Forelimb muscle (tissue), 1 donor: ENCODE data around the gene PTPRJ. TPM values are rescaled to one million over a fixed set of nuclear protein-coding genes. Genes with fewer than 3 reads are reported as not detected.
"Not testable (repeated sequence)": the region's sequence is repeated elsewhere in the genome, so short reads cannot be mapped to it uniquely, and the experiment has no call there.

Experiments
- DNase-seq: peaks from one replicate; pipeline ENCODE4 v3.0.0-alpha.2; 2013; ENCODE audit warnings: low read depth
- polyA plus RNA-seq: library from polyadenylated mRNA; unstranded; fragments of 120-200 nt; gene quantifications from one replicate; pipeline ENCODE4 v1.2.1, GENCODE V29; 2013; ENCODE audit not compliant: insufficient read length

Gene PTPRJ
- polyA plus RNA-seq, 1 donor: 2.3 TPM

DNA sequence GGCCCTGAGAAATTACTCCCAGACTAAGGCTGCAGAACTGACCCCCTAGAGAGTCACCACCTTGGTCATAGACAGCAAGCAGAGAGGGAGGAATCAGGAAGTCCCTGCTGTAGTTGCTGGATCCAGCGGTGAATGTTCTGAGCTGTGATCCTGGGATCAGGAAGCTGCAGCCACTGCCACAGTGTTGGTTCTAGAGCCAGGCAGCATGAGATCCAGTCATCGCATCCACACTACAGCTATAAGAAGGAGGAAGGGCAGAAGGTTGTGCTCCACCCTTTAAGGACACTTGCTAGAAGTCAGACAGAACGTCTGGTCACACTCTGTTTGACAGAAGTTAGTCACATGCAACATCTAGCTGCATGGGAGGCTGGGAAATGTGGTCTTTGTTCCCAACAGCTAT, 131.5 kb downstream of the PTPRJ start:
- no peak for DNase-seq

GRCh38 chr11:48114740-48115139, 134.4 kb downstream of the PTPRJ start:
- DNase-seq: no peak

DNA sequence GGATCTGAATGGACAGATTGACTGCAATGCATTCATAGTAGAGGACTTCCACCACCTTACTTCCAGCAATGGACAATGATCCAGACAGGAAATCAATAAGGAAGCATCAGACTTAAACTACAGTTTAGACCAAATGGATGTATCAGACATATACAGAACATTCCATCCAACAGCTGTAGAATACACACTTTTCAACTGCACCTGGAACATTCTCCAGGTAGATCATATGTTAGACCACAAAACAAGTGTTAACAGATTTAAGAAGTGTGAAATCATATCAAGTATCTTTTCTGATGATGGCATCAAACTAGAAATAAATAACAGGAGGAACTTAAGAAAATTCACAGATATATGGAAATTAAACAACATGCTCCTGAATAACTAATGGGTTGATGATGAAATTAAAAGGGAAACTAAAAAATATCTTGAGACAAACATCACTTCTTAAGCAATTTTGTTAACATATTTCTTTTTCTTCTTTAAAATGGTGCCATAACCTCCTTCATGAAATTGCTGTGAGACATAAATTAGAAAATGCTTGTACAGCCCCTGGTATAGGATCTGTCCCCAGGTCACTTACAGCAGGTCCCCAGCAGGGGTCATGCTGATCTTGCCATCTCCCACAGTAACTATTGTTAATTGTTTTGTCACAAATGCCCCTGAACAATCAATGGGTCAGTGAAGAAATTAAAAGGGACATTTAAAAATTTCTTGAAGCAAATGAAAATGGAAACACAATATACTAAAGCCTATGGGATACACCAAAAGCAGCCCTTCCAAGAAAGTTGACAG, 136.3 kb downstream of the PTPRJ start:
- no peak for DNase-seq

DNA sequence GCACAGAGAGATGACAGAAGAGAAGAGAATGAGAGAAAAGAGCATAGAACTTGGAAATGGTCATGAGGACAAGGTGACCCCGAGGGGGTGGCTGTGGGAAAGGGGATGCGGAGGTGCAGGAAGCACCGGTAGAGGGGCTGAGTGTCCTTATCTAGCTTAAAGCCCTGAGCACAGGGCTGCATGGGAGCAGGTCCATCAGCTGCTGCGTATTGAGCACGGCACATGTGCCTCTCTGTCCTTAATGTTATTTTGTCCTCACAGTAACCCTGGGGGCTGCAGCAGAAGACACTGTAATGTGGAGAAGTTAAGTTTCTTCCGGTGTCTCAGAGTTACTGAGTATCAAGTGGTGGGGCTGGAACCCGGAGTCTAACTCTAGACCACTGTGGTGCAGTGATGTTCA, 141.9 kb downstream of the PTPRJ start:
- DNase-seq: no peak

- DNase-seq: no peak
Measured at GRCh38 chr11:48122656-48123055, 142.3 kb downstream of the PTPRJ start.

- DNase-seq: no peak
Measured at GRCh38 chr11:48123254-48123875, 143.0 kb downstream of the PTPRJ start.

- no peak for DNase-seq
Measured at GRCh38 chr11:48123934-48124755, 143.8 kb downstream of the PTPRJ start.

DNA sequence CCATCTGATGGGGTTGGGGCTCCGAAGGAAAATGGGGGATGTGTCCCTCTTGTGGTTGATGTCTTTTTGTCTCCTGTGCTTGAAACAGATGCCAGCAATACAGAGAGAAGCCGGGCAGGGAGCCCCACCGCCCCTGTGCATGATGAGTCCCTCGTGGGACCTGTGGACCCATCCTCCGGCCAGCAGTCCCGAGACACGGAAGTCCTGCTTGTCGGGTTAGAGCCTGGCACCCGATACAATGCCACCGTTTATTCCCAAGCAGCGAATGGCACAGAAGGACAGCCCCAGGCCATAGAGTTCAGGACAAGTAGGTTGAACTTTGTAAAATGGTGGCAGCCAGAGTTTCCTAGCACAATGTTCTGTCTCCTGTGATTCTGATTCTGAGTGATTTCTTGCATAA, 144.5 kb downstream of the PTPRJ start:
- no peak for DNase-seq

DNA sequence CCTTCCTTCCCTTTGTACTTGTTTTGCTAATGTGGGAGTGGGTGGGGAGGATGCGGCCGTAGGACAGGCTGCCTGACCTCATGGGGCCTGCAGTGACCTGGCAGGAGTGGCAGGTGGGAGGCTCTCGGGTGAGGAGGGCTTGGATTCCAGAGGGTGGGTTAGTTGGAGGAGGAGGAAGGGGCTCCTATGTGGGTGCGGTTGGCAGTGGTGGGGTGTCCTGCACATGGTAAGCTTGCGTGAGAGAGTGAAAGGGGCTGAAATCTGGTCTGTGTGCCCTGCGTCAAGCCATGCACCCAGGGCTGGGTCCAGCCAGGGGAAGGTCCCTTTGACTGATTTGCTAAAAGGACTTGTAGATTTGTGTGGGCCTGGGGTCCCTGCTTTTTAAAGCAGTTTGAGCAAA, 145.5 kb downstream of the PTPRJ start:
- DNase-seq: no peak

DNA sequence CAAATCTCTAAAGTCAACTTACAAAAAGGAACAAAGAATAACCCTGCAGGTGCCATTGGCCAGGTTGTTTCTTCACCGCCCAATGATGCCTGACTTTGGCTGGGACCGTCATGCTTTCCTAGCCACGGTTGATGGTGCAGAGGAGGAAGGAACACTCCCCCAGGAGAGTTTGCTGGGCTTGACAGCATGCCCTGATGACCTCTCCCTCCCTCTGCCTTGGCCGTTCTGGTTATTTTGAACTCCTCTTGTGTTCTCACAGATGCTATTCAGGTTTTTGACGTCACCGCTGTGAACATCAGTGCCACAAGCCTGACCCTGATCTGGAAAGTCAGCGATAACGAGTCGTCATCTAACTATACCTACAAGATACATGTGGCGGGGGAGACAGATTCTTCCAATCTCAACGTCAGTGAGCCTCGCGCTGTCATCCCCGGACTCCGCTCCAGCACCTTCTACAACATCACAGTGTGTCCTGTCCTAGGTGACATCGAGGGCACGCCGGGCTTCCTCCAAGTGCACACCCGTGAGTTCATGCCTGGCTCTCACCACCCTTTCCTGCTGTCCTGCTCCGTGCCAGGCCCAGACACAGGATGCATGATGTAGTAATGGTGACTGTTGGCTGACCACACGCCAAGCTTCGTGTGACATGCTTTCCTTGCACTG, 147.3 kb downstream of the PTPRJ start:
- no peak for DNase-seq

DNA sequence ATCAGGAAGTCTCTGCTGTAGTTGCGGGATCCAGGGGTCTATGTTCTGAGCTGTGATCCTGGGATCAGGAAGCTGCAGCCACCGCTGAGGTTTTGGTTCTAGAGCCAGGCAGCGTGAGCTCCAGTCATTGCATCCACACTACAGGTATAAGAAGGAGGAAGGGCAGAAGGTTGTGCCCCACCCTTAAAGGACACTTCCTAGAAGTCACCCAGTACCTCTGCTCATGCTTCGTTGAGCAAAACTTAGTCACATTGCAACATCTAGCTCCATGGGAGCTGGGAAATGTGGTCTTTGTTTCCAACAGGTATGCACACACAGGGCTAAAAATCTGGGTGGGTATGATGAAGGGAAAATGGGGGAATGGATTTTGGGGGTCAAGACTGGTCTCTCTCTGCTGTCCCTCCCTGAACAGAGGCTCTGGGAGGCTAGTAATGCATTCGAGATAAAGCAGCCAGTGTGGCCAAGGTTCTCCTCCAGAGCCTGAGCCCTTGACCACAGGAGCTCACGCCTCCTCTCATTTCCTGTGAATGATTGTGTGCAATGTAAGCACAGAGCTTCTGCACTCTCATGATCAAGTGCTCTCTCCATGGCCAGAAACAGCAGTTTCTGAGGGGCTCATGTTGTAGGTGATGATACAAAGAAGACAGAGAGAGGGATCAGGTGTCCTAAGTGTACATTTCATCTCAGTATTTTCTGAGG, 149.5 kb downstream of the PTPRJ start:
- no peak for DNase-seq

DNA sequence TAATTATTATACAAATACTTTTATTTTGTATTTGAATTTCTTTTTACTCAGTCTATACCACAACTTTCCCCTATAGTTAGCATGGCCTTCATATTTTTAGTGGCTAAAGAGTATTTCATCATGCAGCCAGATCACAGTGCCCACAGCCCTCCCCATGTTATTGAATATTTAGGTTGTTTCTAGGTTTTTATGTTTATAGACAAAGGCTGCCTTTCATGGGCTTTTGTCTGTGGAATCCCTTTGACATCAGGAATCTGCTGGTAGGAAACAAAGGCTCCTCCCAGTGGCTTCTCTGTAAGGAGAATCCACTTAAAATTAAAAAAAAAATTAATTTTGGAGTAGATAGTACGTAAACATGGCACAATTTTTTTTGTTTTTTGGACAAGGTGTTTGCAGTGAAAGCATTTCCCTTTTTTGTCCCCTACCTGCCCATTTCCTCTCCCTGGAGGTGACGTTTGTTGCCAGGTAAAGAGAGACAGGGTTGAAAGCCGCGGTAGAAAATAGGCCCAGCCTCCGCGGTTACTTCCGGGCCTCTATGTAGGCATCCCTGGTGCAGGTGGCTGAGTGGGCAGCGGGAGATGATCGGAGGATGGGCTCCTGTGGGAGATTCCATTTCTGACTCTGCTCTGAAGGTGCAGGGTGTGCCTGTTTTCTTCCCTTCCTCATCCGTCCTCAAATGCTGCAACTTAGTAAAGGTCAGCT, 154.0 kb downstream of the PTPRJ start:
- no peak for DNase-seq

- DNase-seq: no peak
Measured at GRCh38 chr11:48138222-48138621, 157.9 kb downstream of the PTPRJ start.

DNA sequence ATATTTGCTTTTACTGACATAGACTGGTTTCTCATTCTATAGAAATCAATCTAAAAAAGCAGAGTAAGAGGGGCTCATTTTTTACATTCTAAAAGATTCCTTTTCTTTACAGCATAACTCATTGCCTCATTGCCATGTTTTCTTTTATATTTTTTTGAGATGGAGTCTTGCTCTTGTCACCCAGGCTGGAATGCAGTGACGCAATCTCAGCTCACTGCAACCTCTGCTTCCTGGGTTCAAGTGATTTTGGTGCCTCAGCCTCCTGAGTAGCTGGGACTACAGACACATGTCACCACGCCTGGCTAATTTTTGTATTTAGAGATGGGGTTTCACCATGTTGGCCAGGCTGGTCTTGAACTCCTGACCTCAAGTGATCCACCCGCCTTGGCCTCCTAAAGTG, 159.5 kb downstream of the PTPRJ start:
- not testable (repeated sequence) for DNase-seq

DNA sequence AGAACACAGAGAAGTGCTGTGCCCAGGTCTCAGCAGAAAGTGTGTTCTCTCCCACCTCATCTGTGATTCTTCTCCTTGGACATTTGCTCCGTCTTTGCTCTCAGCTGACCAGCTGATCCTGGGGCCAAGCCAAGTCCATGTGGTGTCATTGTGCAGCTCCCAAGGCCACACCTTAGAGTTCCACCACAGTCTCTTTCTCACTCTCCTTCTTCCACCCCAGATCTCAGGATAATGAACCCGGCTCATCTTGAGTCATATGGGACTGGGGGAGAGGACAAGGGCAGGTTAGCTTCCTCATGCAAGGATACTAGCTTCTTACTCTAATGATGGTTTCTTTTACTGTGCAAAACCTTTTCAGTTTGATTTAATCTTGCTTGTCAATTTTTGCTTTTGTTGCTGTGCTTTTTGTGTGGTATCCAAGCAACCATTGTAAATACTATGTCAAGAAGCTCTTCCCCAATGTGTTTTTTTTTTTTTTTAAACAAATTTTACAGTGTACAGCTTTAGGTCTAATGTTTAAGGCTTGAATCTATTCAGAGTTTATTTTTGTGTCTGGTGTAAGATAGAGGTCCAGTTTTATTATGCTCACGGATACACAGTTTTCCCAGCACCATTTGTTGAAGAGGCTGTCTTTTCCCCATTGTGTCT, 161.2 kb downstream of the PTPRJ start:
- no peak for DNase-seq

- no peak for DNase-seq
Measured at GRCh38 chr11:48142889-48143288, 162.5 kb downstream of the PTPRJ start.

GRCh38 chr11:48148749-48149148, 168.4 kb downstream of the PTPRJ start:
- DNase-seq: no peak

DNA sequence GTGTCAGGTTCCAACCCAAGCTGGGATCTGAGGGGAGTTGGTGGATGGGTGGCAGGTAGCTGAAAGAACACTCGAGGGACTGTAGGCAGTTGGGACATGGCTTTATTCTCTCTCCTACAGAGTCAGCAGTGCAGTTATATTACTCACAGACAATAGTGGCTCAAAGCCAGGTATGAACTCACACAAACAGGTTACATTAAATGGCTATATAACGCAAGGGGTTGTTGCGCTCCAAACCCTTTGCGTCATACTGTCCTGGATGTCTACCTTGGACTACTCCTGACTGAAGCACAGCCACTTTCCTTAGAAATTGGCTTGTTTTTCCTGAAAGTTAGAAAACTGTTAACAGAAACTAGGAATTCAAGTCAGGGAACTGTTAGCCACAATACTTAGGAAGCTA, 169.9 kb downstream of the PTPRJ start:
- no peak for DNase-seq

GRCh38 chr11:48154151-48154550, 173.8 kb downstream of the PTPRJ start:
- DNase-seq: no peak
